WTC11 (cell line): Measurements from ENCODE around the gene KIAA0232. TPM values are rescaled to one million over a fixed set of nuclear protein-coding genes. Genes with fewer than 3 reads are reported as not detected.
A peak's percentile ranks its signal among the peaks of the same experiment; 100 is the strongest.

ENCODE experiments used
- ATAC-seq: fragments of 200-7000 bp; cut with Tn5 transposase; 2 replicates; pipeline ENCODE4 v1.10.0; 2021; ENCODE audit warnings: mild to moderate bottlenecking, moderate library complexity
- CTCF ChIA-PET: fragments of 300-600 bp; sonication (Branson Sonifier 250); formaldehyde crosslinking; loops from one replicate; lab custom pipeline; 2021; ENCODE audit warnings: antibody characterized with exemption; lab: Charles Lee
- POLR2A ChIA-PET: fragments of 350-600 bp; sonication (Branson Sonifier 250); formaldehyde crosslinking; loops from one replicate; lab custom pipeline; 2021; ENCODE audit warnings: antibody characterized with exemption; lab: Charles Lee
- DNase-seq: peaks from one replicate; pipeline ENCODE4 v3.0.0; 2021; ENCODE audit warnings: low spot score
- H3K27ac Mint-ChIP-seq: 2 replicates; pipeline ENCODE4 v1.8.0; 2021; ENCODE audit warnings: mixed read lengths
- H3K27me3 Mint-ChIP-seq: 2 replicates; pipeline ENCODE4 v1.8.0; 2021; ENCODE audit warnings: low read depth, mild to moderate bottlenecking, moderate library complexity, mixed read lengths
- H3K36me3 Mint-ChIP-seq: 2 replicates; pipeline ENCODE4 v1.8.0; 2021; ENCODE audit warnings: mixed read lengths
- H3K4me1 Mint-ChIP-seq: 2 replicates; pipeline ENCODE4 v1.8.0; 2022; ENCODE audit warnings: mixed read lengths
- H3K4me3 Mint-ChIP-seq: 2 replicates; pipeline ENCODE4 v1.8.0; 2021; ENCODE audit warnings: mild to moderate bottlenecking, moderate library complexity, mixed read lengths
- H3K9me3 Mint-ChIP-seq: 2 replicates; pipeline ENCODE4 v1.8.0; 2021; ENCODE audit warnings: mixed read lengths
- CREB1 ChIP-seq: sonication (generic); formaldehyde crosslinking; IDR thresholded peaks from 2 replicates; pipeline ENCODE4 v1.8.0; 2023; ENCODE audit warnings: mild to moderate bottlenecking, missing genetic modification reagents
- CTCF ChIP-seq: fragments of 200-600 bp; IDR thresholded peaks from 2 replicates; pipeline ENCODE4 v1.8.0; 2022; ENCODE audit warnings: antibody characterized with exemption
- E2F4 ChIP-seq: sonication (generic); formaldehyde crosslinking; IDR thresholded peaks from 2 replicates; pipeline ENCODE4 v1.8.1; 2022; ENCODE audit warnings: low read depth, mild to moderate bottlenecking, moderate library complexity, missing genetic modification reagents, borderline replicate concordance
- ELF4 ChIP-seq: sonication (generic); formaldehyde crosslinking; IDR thresholded peaks from 2 replicates; pipeline ENCODE4 v1.8.1; 2022; ENCODE audit warnings: low read depth, mild to moderate bottlenecking, moderate library complexity, missing genetic modification reagents
- FOXJ3 ChIP-seq: sonication (generic); formaldehyde crosslinking; IDR thresholded peaks from 2 replicates; pipeline ENCODE4 v1.9.0; 2021; ENCODE audit warnings: missing genetic modification reagents, mild to moderate bottlenecking, borderline replicate concordance
- FOXK1 ChIP-seq: sonication (generic); formaldehyde crosslinking; IDR thresholded peaks from 2 replicates; pipeline ENCODE4 v1.8.0; 2022; ENCODE audit warnings: mild to moderate bottlenecking, moderate library complexity, missing genetic modification reagents
- HMGXB4 ChIP-seq: sonication (generic); formaldehyde crosslinking; IDR thresholded peaks from 2 replicates; pipeline ENCODE4 v1.8.1; 2023; ENCODE audit warnings: mild to moderate bottlenecking, moderate library complexity, missing genetic modification reagents
- MXD4 ChIP-seq: fragments of 250-450 bp; sonication (Bioruptor Pico); IDR thresholded peaks from 2 replicates; pipeline ENCODE4 v1.8.0; 2021; ENCODE audit warnings: mild to moderate bottlenecking, moderate library complexity, borderline replicate concordance
- MYBL2 ChIP-seq: sonication (generic); formaldehyde crosslinking; IDR thresholded peaks from 2 replicates; pipeline ENCODE4 v1.8.1; 2023; ENCODE audit warnings: mild to moderate bottlenecking, moderate library complexity, missing genetic modification reagents
- NFATC4 ChIP-seq: fragments of 250-450 bp; sonication (Bioruptor Pico); IDR thresholded peaks from 2 replicates; pipeline ENCODE4 v1.9.0; 2021; ENCODE audit warnings: mild to moderate bottlenecking
- NFE2L1 ChIP-seq: sonication (generic); formaldehyde crosslinking; IDR thresholded peaks from 2 replicates; pipeline ENCODE4 v1.8.1; 2023; ENCODE audit warnings: missing genetic modification reagents
- NFYB ChIP-seq: sonication (generic); formaldehyde crosslinking; conservative IDR thresholded peaks from 2 replicates; pipeline ENCODE4 v1.8.0; 2022; ENCODE audit warnings: low read depth, missing genetic modification reagents
- SP1 ChIP-seq: sonication (generic); formaldehyde crosslinking; conservative IDR thresholded peaks from 2 replicates; pipeline ENCODE4 v1.8.1; 2022; ENCODE audit warnings: missing genetic modification reagents
- STAT6 ChIP-seq: sonication (generic); formaldehyde crosslinking; conservative IDR thresholded peaks from 2 replicates; pipeline ENCODE4 v1.8.1; 2023; ENCODE audit warnings: mild to moderate bottlenecking, low read depth, missing genetic modification reagents, moderate library complexity
- ZNF219 ChIP-seq: sonication (generic); formaldehyde crosslinking; IDR thresholded peaks from 2 replicates; pipeline ENCODE4 v1.8.0; 2023; ENCODE audit warnings: missing genetic modification reagents, mild to moderate bottlenecking, borderline replicate concordance
- ZNF263 ChIP-seq: sonication (generic); formaldehyde crosslinking; IDR thresholded peaks from 2 replicates; pipeline ENCODE4 v1.8.1; 2022; ENCODE audit warnings: low read depth, mild to moderate bottlenecking, moderate library complexity, missing genetic modification reagents
- ZNF532 ChIP-seq: fragments of 250-450 bp; sonication (Bioruptor Pico); IDR thresholded peaks from 2 replicates; pipeline ENCODE4 v1.9.0; 2021; ENCODE audit warnings: mild to moderate bottlenecking, borderline replicate concordance
- total RNA-seq: library from RNA; stranded (reverse); gene quantifications from 3 replicates; pipeline ENCODE4 v1.2.3, GENCODE V29; 2021

The KIAA0232 gene
- total RNA-seq, 1 experiment from 2014 or later: 23.2 TPM

- TF ChIP-seq ZNF532 (CRISPR knock-in tag) (no peak), STAT6 (CRISPR knock-in tag) (no peak), ELF4 (CRISPR knock-in tag) (no peak), NFATC4 (no peak), MXD4 (no peak), FOXJ3 (CRISPR knock-in tag) (no peak), ZNF219 (CRISPR knock-in tag) (no peak)
- TF ChIP-seq, all 79 proteins: peak for 0
Measured at GRCh38 chr4:6782846-6783110, 251 bp downstream of the KIAA0232 start (continued).

GRCh38 chr4:6783111-6783981, 819 bp downstream of the KIAA0232 start:
- ATAC-seq: peak; percentile 68
- peak overlapping the region; percentile 73 for H3K4me3 Mint-ChIP-seq
- H3K27me3 Mint-ChIP-seq: peaks cover 6% of the 10 kb centered on the region
- DNase-seq: peak; percentile 92
- H3K36me3 Mint-ChIP-seq: no peaks in the 10 kb centered on the region
- TF ChIP-seq E2F4: 0 out of 2 replicates have a peak, but pooled peaks have one; percentile 41
- TF ChIP-seq ZNF263 (CRISPR knock-in tag): 0 out of 2 replicates have a peak, but pooled peaks have one; percentile 24
- TF ChIP-seq FOXK1 (CRISPR knock-in tag): 0 out of 2 replicates have a peak, but pooled peaks have one; percentile 9
- TF ChIP-seq SP1 (CRISPR knock-in tag): peak; percentile 55
- peak; percentile 39; the same call in 1 of the 2 replicates for TF ChIP-seq HMGXB4 (CRISPR knock-in tag)
- TF ChIP-seq NFE2L1 (CRISPR knock-in tag): peak; percentile 60; the same call in 1 of the 2 replicates
- peak; percentile 31; the same call in 1 of the 2 replicates for TF ChIP-seq NFYB (CRISPR knock-in tag)
- TF ChIP-seq CTCF: no peak
- no peak for TF ChIP-seq MYBL2 (CRISPR knock-in tag)
- TF ChIP-seq CREB1 (CRISPR knock-in tag): no peak
- peaks cover 42% of the 10 kb centered on the region for H3K4me1 Mint-ChIP-seq
- no peak overlapping the region for H3K27ac Mint-ChIP-seq
- CTCF ChIA-PET: interaction anchor here (0.5 to 2.6 kb wide), 8 partner anchors 10 to 151 kb away, joined by 3 to 13 read pairs (median 3); no protein-coding TSS in a partner anchor
- H3K9me3 Mint-ChIP-seq: no peaks in the 10 kb centered on the region
- POLR2A ChIA-PET: interaction anchor here (1.1 kb wide), 2 partner anchors 90 to 203 kb away, joined by 3 to 4 read pairs; no protein-coding TSS in a partner anchor
